ENCODE measurements around the gene RAB6A. TPM values are rescaled to one million over a fixed set of nuclear protein-coding genes. Genes with fewer than 3 reads are reported as not detected.
A peak's percentile ranks its signal among the peaks of the same experiment; 100 is the strongest.

Gene RAB6A
- total and polyA plus RNA-seq, 7 donors = 49.4 to 117 (median 86.9) TPM

GRCh38 chr11:73659961-73660360 lies 100.9 kb downstream of the RAB6A start:
- intact Hi-C loops (cut with DNase I) = loop anchor here (2.0 to 5.0 kb wide), 5 partner anchors 33 to 309 kb away; no protein-coding TSS in a partner anchor
- no peaks in the 10 kb centered on the region for H3K36me3 ChIP-seq (ENCODE audit: insufficient read depth in 1 of 2, low read depth in 1 of 2)
- DNase-seq = no peak

DNA sequence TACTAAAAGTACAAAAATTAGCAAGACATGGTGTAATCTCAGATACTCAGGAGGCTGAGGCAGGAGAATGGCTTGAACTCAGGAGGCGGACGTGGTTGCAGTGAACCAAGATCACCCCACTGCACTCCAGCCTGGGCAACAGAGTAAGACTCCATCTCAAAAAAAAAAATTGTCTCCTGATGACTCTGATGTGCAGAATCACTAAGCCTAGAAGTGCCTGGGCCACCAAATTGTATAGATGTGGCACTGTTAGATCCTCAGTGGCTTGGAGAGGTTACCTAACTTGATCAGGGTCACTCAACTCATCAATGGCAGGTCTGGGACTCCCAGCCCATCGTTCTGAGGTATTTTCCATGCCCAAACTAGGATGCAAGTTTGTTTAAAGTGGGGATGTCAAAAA lies 103.9 kb downstream of the RAB6A start:
- no peak overlapping the region for H3K27ac ChIP-seq
- H3K4me1 ChIP-seq = peaks cover 5% of the 10 kb centered on the region
- intact Hi-C loops (cut with DNase I) = no loop called here
- DNase-seq = no peak
- WGBS, 3 donors = 65 to 80% (median 75%) methylated on average over 3 of the region's 3 CpGs
- no peaks in the 10 kb centered on the region for H3K36me3 ChIP-seq (ENCODE audit: insufficient read depth in 1 of 2, low read depth in 1 of 2)
- TF ChIP-seq, protein P1, sequence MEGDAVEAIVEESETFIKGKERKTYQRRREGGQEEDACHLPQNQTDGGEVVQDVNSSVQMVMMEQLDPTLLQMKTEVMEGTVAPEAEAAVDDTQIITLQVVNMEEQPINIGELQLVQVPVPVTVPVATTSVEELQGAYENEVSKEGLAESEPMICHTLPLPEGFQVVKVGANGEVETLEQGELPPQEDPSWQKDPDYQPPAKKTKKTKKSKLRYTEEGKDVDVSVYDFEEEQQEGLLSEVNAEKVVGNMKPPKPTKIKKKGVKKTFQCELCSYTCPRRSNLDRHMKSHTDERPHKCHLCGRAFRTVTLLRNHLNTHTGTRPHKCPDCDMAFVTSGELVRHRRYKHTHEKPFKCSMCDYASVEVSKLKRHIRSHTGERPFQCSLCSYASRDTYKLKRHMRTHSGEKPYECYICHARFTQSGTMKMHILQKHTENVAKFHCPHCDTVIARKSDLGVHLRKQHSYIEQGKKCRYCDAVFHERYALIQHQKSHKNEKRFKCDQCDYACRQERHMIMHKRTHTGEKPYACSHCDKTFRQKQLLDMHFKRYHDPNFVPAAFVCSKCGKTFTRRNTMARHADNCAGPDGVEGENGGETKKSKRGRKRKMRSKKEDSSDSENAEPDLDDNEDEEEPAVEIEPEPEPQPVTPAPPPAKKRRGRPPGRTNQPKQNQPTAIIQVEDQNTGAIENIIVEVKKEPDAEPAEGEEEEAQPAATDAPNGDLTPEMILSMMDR (IDR thresholded peaks at IDR 0.05) = no peak
- no peak overlapping the region for H3K4me3 ChIP-seq
- ATAC-seq = no peak
- no peaks in the 10 kb centered on the region for H3K27me3 ChIP-seq (ENCODE audit: insufficient read depth in 3 of 3, low read length in 2 of 3)
- H3K9me3 ChIP-seq = no peaks in the 10 kb centered on the region

More at GRCh38 chr11:73659961-73660360, 100.9 kb downstream of the RAB6A start:
- 91 to 93% (median 91%) methylated on average over 3 of the region's 3 CpGs for WGBS, 3 donors
- Histone ChIP-seq H3K27ac (no peak overlapping the region), H3K4me3 (no peak overlapping the region), H3K4me1 (peaks cover 17% of the 10 kb centered on the region), H3K27me3 (ENCODE audit: insufficient read depth in 3 of 3, low read length in 2 of 3) (no peaks in the 10 kb centered on the region), H3K9me3 (no peaks in the 10 kb centered on the region)
- TF ChIP-seq, protein P1 (IDR thresholded peaks at IDR 0.05) = no peak
- ATAC-seq = no peak

- H3K4me3 ChIP-seq = no peak overlapping the region
- no peaks in the 10 kb centered on the region for H3K9me3 ChIP-seq
- ATAC-seq = no peak
- no peak overlapping the region for H3K27ac ChIP-seq
- TF ChIP-seq, protein P1 (IDR thresholded peaks at IDR 0.05) = no peak
- H3K27me3 ChIP-seq (ENCODE audit: insufficient read depth in 3 of 3, low read length in 2 of 3) = no peaks in the 10 kb centered on the region
- intact Hi-C loops (cut with DNase I) = no loop called here
- H3K4me1 ChIP-seq = no peaks in the 10 kb centered on the region
- no peak for DNase-seq
- 92 to 93% (median 92%) methylated on average over 8 of the region's 8 CpGs for WGBS, 3 donors
- no peaks in the 10 kb centered on the region for H3K36me3 ChIP-seq (ENCODE audit: insufficient read depth in 1 of 2, low read depth in 1 of 2)
These were observed 105.2 kb downstream of the RAB6A start for GRCh38 chr11:73655686-73656085.

- WGBS, 3 donors = 90 to 95% (median 93%) methylated on average over 7 of the region's 7 CpGs
- ATAC-seq (no peak), DNase-seq (no peak)
- Histone ChIP-seq H3K4me3 (no peak overlapping the region), H3K27ac (no peak overlapping the region), H3K36me3 (ENCODE audit: insufficient read depth in 1 of 2, low read depth in 1 of 2) (no peaks in the 10 kb centered on the region), H3K9me3 (no peaks in the 10 kb centered on the region), H3K4me1 (no peaks in the 10 kb centered on the region), H3K27me3 (ENCODE audit: insufficient read depth in 3 of 3, low read length in 2 of 3) (no peaks in the 10 kb centered on the region)
- TF ChIP-seq, protein P1 (IDR thresholded peaks at IDR 0.05) = no peak
- intact Hi-C loops (cut with DNase I) = no loop called here
These were observed 106.3 kb downstream of the RAB6A start for GRCh38 chr11:73654482-73655021.

DNA sequence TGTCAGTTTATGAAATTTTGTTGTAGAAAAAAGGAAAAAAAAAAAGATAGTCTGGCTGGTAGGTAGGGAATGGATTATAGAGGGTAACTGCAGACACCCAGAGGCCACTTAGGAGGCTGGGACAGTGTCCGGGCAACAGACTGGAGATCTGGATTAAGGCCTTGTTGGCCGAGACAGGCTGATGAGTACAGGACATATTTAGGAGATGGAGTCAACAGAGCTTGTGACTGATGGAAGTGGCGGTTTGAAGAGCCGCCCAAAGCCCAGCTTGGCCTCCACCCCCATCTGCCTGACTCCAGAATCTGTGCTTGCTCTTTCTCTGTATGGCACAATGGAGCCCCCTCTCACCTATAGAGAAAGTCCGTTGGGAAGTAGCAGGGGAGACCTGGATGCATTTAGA lies 106.9 kb downstream of the RAB6A start:
- no peaks in the 10 kb centered on the region for H3K27me3 ChIP-seq (ENCODE audit: insufficient read depth in 3 of 3, low read length in 2 of 3)
- no peaks in the 10 kb centered on the region for H3K36me3 ChIP-seq (ENCODE audit: insufficient read depth in 1 of 2, low read depth in 1 of 2)
- H3K4me1 ChIP-seq = no peaks in the 10 kb centered on the region
- H3K4me3 ChIP-seq = no peak overlapping the region
- H3K9me3 ChIP-seq = no peaks in the 10 kb centered on the region
- TF ChIP-seq, protein P1 (IDR thresholded peaks at IDR 0.05) = no peak
- no peak overlapping the region for H3K27ac ChIP-seq
- intact Hi-C loops (cut with DNase I) = no loop called here
- ATAC-seq = peak; percentile 83 to 91 (median 88)
- DNase-seq = no peak
- 48 to 76% (median 60%) methylated on average over 5 of the region's 5 CpGs for WGBS, 3 donors
